Neural crest cell (in vitro differentiated cells): ENCODE measurements around the gene ATP2B3. TPM values are rescaled to one million over a fixed set of nuclear protein-coding genes. Genes with fewer than 3 reads are reported as not detected.
A peak's percentile ranks its signal among the peaks of the same experiment; 100 is the strongest.

ENCODE experiments used
- DNase-seq: peaks from one replicate; pipeline ENCODE4 v3.0.0; 2021; ENCODE audit warnings: low read depth, mixed read lengths, low spot score
- H3K27ac Mint-ChIP-seq: one replicate; pipeline ENCODE4 v1.8.0; 2021; ENCODE audit warnings: mild to moderate bottlenecking, mixed read lengths; ENCODE audit not compliant: unreplicated experiment
- H3K27me3 Mint-ChIP-seq: 2 replicates; pipeline ENCODE4 v1.8.0; 2021; ENCODE audit warnings: low read depth, mild to moderate bottlenecking, mixed read lengths
- H3K36me3 Mint-ChIP-seq: 2 replicates; pipeline ENCODE4 v1.8.0; 2021; ENCODE audit warnings: low read depth, mild to moderate bottlenecking, mixed read lengths
- H3K4me1 Mint-ChIP-seq: 2 replicates; pipeline ENCODE4 v1.8.0; 2021; ENCODE audit warnings: mixed read lengths
- H3K4me3 Mint-ChIP-seq: one replicate; pipeline ENCODE4 v1.8.0; 2021; ENCODE audit warnings: mild to moderate bottlenecking, mixed read lengths
- H3K9me3 Mint-ChIP-seq: 2 replicates; pipeline ENCODE4 v1.8.0; 2021; ENCODE audit warnings: mixed read lengths
- CTCF ChIP-seq: fragments of 200-600 bp; sonication (generic); conservative IDR thresholded peaks from 2 replicates; pipeline ENCODE4 v1.5.0; 2021; ENCODE audit warnings: antibody characterized with exemption, mild to moderate bottlenecking
- total RNA-seq: library from RNA; stranded (reverse); gene quantifications from 2 replicates; pipeline ENCODE4 v1.2.1, GENCODE V29; 2021

The ATP2B3 gene
- total RNA-seq, 1 donor from 2014 or later, result 0.05 TPM

DNA sequence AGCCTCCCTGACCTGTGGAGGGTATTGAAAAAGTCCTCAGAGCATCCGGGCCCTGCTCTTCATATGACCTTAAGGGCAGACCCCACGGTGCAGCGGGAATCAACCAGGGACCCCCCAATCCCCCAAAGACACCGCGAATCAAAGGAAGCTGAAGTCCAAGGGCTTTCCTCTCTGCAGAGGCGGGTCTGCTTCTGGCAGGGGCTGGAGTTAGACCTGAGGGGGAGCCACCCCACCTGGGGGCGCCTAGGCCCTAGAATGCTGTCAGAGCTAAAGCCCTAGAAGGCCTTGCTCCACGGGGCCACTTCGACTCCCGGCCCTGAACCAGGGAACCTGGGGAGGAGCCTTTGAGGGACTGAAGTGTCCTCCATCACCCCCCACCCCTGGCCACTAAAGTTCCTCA is 44.3 kb upstream of the ATP2B3 start:
- no peaks in the 10 kb centered on the region for H3K36me3 Mint-ChIP-seq
- peak overlapping the region; percentile 39 for H3K4me3 Mint-ChIP-seq
- H3K4me1 Mint-ChIP-seq, result no peaks in the 10 kb centered on the region
- no peaks in the 10 kb centered on the region for H3K9me3 Mint-ChIP-seq
- no peak for TF ChIP-seq CTCF
- H3K27me3 Mint-ChIP-seq, result peaks cover 5% of the 10 kb centered on the region
- no peak overlapping the region for H3K27ac Mint-ChIP-seq
- no peak for DNase-seq

DNA sequence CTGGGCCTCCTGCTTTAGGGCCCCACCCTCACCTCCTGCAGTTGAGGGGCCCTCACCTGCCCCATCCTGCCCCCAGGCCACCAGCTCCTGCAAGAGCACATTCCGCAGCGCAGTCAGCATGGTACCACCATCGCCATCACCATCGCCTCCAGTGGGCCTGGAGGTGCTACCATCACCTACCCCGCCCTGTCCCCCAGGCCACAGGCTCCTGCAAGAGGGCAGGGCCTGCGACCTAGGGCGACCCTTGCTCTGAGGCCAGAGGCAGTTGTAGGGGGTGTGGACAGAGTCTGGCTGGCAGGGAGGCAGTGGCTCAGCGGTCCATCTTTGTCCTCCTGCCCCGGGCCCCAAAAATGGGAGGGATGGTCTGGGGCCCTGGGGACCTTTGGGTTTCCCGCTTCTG is 43.2 kb upstream of the ATP2B3 start:
- Mint-ChIP-seq H3K4me1 (no peaks in the 10 kb centered on the region), H3K27ac (no peak overlapping the region), H3K27me3 (peaks cover 5% of the 10 kb centered on the region), H3K9me3 (no peaks in the 10 kb centered on the region), H3K4me3 (no peak overlapping the region), H3K36me3 (no peaks in the 10 kb centered on the region)
- TF ChIP-seq CTCF, result no peak
- DNase-seq, result no peak

GRCh38 chrX:153474718-153475117 is 42.7 kb upstream of the ATP2B3 start:
- Mint-ChIP-seq H3K27ac (no peak overlapping the region), H3K9me3 (no peaks in the 10 kb centered on the region), H3K4me1 (no peaks in the 10 kb centered on the region), H3K27me3 (peaks cover 5% of the 10 kb centered on the region), H3K36me3 (no peaks in the 10 kb centered on the region), H3K4me3 (no peak overlapping the region)
- no peak for TF ChIP-seq CTCF
- peak; percentile 13 for DNase-seq

DNA sequence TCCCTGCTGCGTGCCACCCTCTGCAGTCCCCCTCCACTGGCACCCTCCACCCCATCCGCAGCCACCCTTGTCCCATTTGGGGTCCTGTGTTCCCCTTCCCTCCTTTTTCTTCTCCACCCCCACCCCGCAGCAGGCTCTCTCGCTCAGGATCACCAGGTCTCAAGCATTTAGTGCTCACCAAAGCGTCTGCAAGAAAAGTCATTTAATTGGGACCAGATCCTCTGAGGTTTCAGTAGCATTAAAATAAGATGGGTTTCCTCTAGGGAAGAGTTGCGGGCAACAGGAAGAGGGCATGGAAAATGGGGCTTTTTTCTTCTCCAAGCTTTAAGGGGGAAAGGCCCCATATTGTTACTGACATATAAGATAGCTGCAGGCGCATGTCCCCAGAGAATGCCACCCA is 42.2 kb upstream of the ATP2B3 start:
- H3K27me3 Mint-ChIP-seq, result peaks cover 5% of the 10 kb centered on the region
- H3K27ac Mint-ChIP-seq, result no peak overlapping the region
- no peaks in the 10 kb centered on the region for H3K36me3 Mint-ChIP-seq
- H3K4me1 Mint-ChIP-seq, result no peaks in the 10 kb centered on the region
- no peaks in the 10 kb centered on the region for H3K9me3 Mint-ChIP-seq
- no peak for TF ChIP-seq CTCF
- no peak for DNase-seq
- H3K4me3 Mint-ChIP-seq, result no peak overlapping the region

- no peak for TF ChIP-seq CTCF
- peaks cover 5% of the 10 kb centered on the region for H3K27me3 Mint-ChIP-seq
- H3K27ac Mint-ChIP-seq, result no peak overlapping the region
- H3K9me3 Mint-ChIP-seq, result no peaks in the 10 kb centered on the region
- H3K36me3 Mint-ChIP-seq, result no peaks in the 10 kb centered on the region
- H3K4me3 Mint-ChIP-seq, result peak overlapping the region; percentile 31
- no peak for DNase-seq
- no peaks in the 10 kb centered on the region for H3K4me1 Mint-ChIP-seq
Measured at GRCh38 chrX:153475751-153476281, 41.6 kb upstream of the ATP2B3 start.
